Astrocyte of the hippocampus (primary cell): ENCODE measurements around the gene CTDSP2.
A peak's percentile ranks its signal among the peaks of the same experiment; 100 is the strongest.
"Not testable (repeated sequence)": the region's sequence is repeated elsewhere in the genome, so short reads cannot be mapped to it uniquely, and the experiment has no call there.

Source experiments
- DNase-seq: peaks from one replicate; pipeline ENCODE4 v3.0.0; 2011; ENCODE audit warnings: low read depth, low spot score

Gene CTDSP2

GRCh38 chr12:57881475-57881874 is 34.9 kb upstream of the CTDSP2 start:
- DNase-seq: no peak

GRCh38 chr12:57881035-57881434 is 34.5 kb upstream of the CTDSP2 start:
- peak; percentile 46 for DNase-seq

- DNase-seq: no peak
These were observed 31.3 kb upstream of the CTDSP2 start for GRCh38 chr12:57877876-57878275.

GRCh38 chr12:57875753-57876547 is 29.4 kb upstream of the CTDSP2 start:
- no peak for DNase-seq

GRCh38 chr12:57874166-57875108 is 27.9 kb upstream of the CTDSP2 start:
- no peak for DNase-seq

- DNase-seq: no peak
These were observed 25.8 kb upstream of the CTDSP2 start for GRCh38 chr12:57872362-57872761.

- DNase-seq: no peak
These were observed 23.4 kb upstream of the CTDSP2 start for GRCh38 chr12:57869927-57870318.

GRCh38 chr12:57869298-57869926 is 22.9 kb upstream of the CTDSP2 start:
- DNase-seq: peak; percentile 39

- peak; percentile 42 for DNase-seq
These were observed 22.3 kb upstream of the CTDSP2 start for GRCh38 chr12:57868851-57869268.

- no peak for DNase-seq
These were observed 21.7 kb upstream of the CTDSP2 start for GRCh38 chr12:57868221-57868620.

- DNase-seq: no peak
These were observed 19.9 kb upstream of the CTDSP2 start for GRCh38 chr12:57866308-57867019.

- peak; percentile 92 for DNase-seq
These were observed 18.7 kb upstream of the CTDSP2 start for GRCh38 chr12:57865084-57865751.

- DNase-seq: peak; percentile 41
These were observed 18.0 kb upstream of the CTDSP2 start for GRCh38 chr12:57864442-57865083.

GRCh38 chr12:57863676-57864075 is 17.1 kb upstream of the CTDSP2 start:
- no peak for DNase-seq

- no peak for DNase-seq
These were observed 15.4 kb upstream of the CTDSP2 start for GRCh38 chr12:57861967-57862366.

- DNase-seq: not testable (repeated sequence)
These were observed 14.4 kb upstream of the CTDSP2 start for GRCh38 chr12:57860883-57861282.

- DNase-seq: no peak
These were observed 12.6 kb upstream of the CTDSP2 start for GRCh38 chr12:57859121-57859520.

- not testable (repeated sequence) for DNase-seq
These were observed 11.6 kb upstream of the CTDSP2 start for GRCh38 chr12:57858123-57858522.

GRCh38 chr12:57854965-57855364 is 8.4 kb upstream of the CTDSP2 start:
- DNase-seq: no peak

GRCh38 chr12:57853864-57854556 is 7.5 kb upstream of the CTDSP2 start:
- DNase-seq: no peak
